DMS53 treated with DMSO at 0.1 percent for 48 hours (cell line): ENCODE measurements around the gene PXYLP1.
"Not testable (repeated sequence)": the region's sequence is repeated elsewhere in the genome, so short reads cannot be mapped to it uniquely, and the experiment has no call there.

Experiments
- DNase-seq: peaks from one replicate; lab custom pipeline; 2025; ENCODE audit not compliant: unreplicated experiment; lab: John Stamatoyannopoulos, UW

The PXYLP1 gene

GRCh38 chr3:141231101-141231951, at the start of gene PXYLP1:
TSS of gene PXYLP1 (plus strand) at chr3:141231825. CDS start at chr3:141260176, 28,351 bp downstream.
- DNase-seq: peak; percentile 61

- no peak for DNase-seq
These were observed 48.0 kb upstream of the PXYLP1 start for GRCh38 chr3:141183606-141184005.

GRCh38 chr3:141184430-141184829, 47.2 kb upstream of the PXYLP1 start:
- DNase-seq: no peak

- DNase-seq: no peak
These were observed 40.4 kb upstream of the PXYLP1 start for GRCh38 chr3:141191097-141191749.

GRCh38 chr3:141192345-141192744, 39.3 kb upstream of the PXYLP1 start:
- peak; percentile 79 for DNase-seq

- DNase-seq: no peak
These were observed 38.4 kb upstream of the PXYLP1 start for GRCh38 chr3:141193066-141193830.

GRCh38 chr3:141201122-141201521, 30.5 kb upstream of the PXYLP1 start:
- no peak for DNase-seq

- DNase-seq: no peak
These were observed 28.9 kb upstream of the PXYLP1 start for GRCh38 chr3:141202682-141203081.

GRCh38 chr3:141203866-141204265, 27.8 kb upstream of the PXYLP1 start:
- no peak for DNase-seq

- DNase-seq: no peak
These were observed 27.3 kb upstream of the PXYLP1 start for GRCh38 chr3:141204343-141204742.

- not testable (repeated sequence) for DNase-seq
These were observed 20.3 kb upstream of the PXYLP1 start for GRCh38 chr3:141211306-141211705.

- no peak for DNase-seq
These were observed 19.5 kb upstream of the PXYLP1 start for GRCh38 chr3:141212101-141212500.

GRCh38 chr3:141212555-141212954, 19.1 kb upstream of the PXYLP1 start:
- no peak for DNase-seq

- DNase-seq: no peak
These were observed 14.7 kb upstream of the PXYLP1 start for GRCh38 chr3:141216975-141217374.

GRCh38 chr3:141217389-141217788, 14.2 kb upstream of the PXYLP1 start:
- DNase-seq: no peak

- DNase-seq: no peak
These were observed 13.3 kb upstream of the PXYLP1 start for GRCh38 chr3:141218162-141218835.

- DNase-seq: no peak
These were observed 12.7 kb upstream of the PXYLP1 start for GRCh38 chr3:141218926-141219325.

GRCh38 chr3:141223673-141224166, 7.9 kb upstream of the PXYLP1 start:
- DNase-seq: no peak

- no peak for DNase-seq
These were observed 5.7 kb upstream of the PXYLP1 start for GRCh38 chr3:141225939-141226338.

- no peak for DNase-seq
These were observed 4.4 kb upstream of the PXYLP1 start for GRCh38 chr3:141227216-141227615.

GRCh38 chr3:141227752-141228151, 3.9 kb upstream of the PXYLP1 start:
- DNase-seq: no peak
